ENCODE data around the gene PSD2. TPM values are rescaled to one million over a fixed set of nuclear protein-coding genes. Genes with fewer than 3 reads are reported as not detected.
A peak's percentile ranks its signal among the peaks of the same experiment; 100 is the strongest.

Gene PSD2
- total RNA-seq, 1 experiment from 2014 or later: 0.79 TPM

GRCh38 chr5:139763930-139764791, 31.4 kb upstream of the PSD2 start (continued):
- no peak for TF ChIP-seq CTCF (IDR thresholded peaks at IDR 0.05 in 2 of 3, conservative IDR thresholded peaks at IDR 0.05 in 1 of 3; ENCODE audit: borderline replicate concordance in 1 of 3, insufficient read depth in 1 of 3, low read depth in 2 of 3, low read length in 2 of 3)
- TF ChIP-seq CBX3 (IDR thresholded peaks at IDR 0.05; ENCODE audit: low read depth): no peak
- no peak for TF ChIP-seq TCF7L2 (IDR thresholded peaks at IDR 0.05; ENCODE audit: borderline replicate concordance, extremely low read depth, insufficient read depth, insufficient read length)
- TF ChIP-seq JUND (IDR thresholded peaks at IDR 0.05): no peak
- TF ChIP-seq YY1 (IDR thresholded peaks at IDR 0.05; ENCODE audit: extremely low read depth, insufficient replicate concordance, low read depth, low read length): no peak
- TF ChIP-seq EGR1 (IDR thresholded peaks at IDR 0.05; ENCODE audit: low read depth): no peak
- no peak for TF ChIP-seq SIN3A (IDR thresholded peaks at IDR 0.05; ENCODE audit: low read depth)
- no peak for TF ChIP-seq RAD21 (IDR thresholded peaks at IDR 0.05; ENCODE audit: low read depth)
- TF ChIP-seq POLR2A (IDR thresholded peaks at IDR 0.05; ENCODE audit: borderline replicate concordance, extremely low read depth, insufficient read depth, insufficient read length): no peak
- TF ChIP-seq CEBPB (IDR thresholded peaks at IDR 0.05; ENCODE audit: low read depth): no peak
- TF ChIP-seq EZH2 (IDR thresholded peaks at IDR 0.05): no peak

- Histone ChIP-seq H3K79me2 (ENCODE audit: insufficient read depth, low read length) (no peaks in the 10 kb centered on the region), H3K4me3 (replicated peaks in 1 of 2; ENCODE audit: low read depth in 1 of 2, low read length in 2 of 2) (no peak overlapping the region), H3K27ac (ENCODE audit: low read depth, low read length) (no peak overlapping the region), H3K4me2 (ENCODE audit: low read length) (peak overlapping the region; percentile 80), H3K27me3 (ENCODE audit: insufficient read depth, low read length) (no peaks in the 10 kb centered on the region), H3K36me3 (ENCODE audit: control insufficient read depth in 1 of 2, insufficient read depth in 2 of 2, low read length in 2 of 2) (no peaks in the 10 kb centered on the region), H3K4me1 (ENCODE audit: control insufficient read depth in 1 of 2, insufficient read depth in 2 of 2, low read length in 2 of 2) (peaks cover 15 to 42% of the 10 kb centered on the region in 2 experiments; a peak in 3 of 4 replicates), H2AFZ (ENCODE audit: low read depth, low read length, poor library complexity, severe bottlenecking) (no peak overlapping the region), H3K9me2 (ENCODE audit: insufficient read depth) (no peaks in the 10 kb centered on the region), H4K20me1 (ENCODE audit: insufficient read depth) (no peaks in the 10 kb centered on the region), H3K9me3 (ENCODE audit: control insufficient read depth in 1 of 2, insufficient read depth in 1 of 2, low read depth in 1 of 2, low read length in 2 of 2) (no peaks in the 10 kb centered on the region), H3K9ac (ENCODE audit: low read length) (no peak overlapping the region)
- ChIA-PET POLR2A (no interaction called here), CTCF (interaction anchor here (0.7 to 4.1 kb wide), 22 partner anchors 8 to 594 kb away, joined by 3 to 78 read pairs (median 4); partner anchors contain the start of genes CXXC5 and SPATA24), RAD21 (ENCODE audit: low non-redundant PET in 1 of 2, low total read pairs in 2 of 2, uncharacterized antibody in 2 of 2, unreplicated experiment in 2 of 2) (interaction anchor here (0.6 to 1.8 kb wide), 9 partner anchors 75 to 343 kb away, joined by 3 to 9 read pairs (median 3); partner anchors contain the start of gene CXXC5 (in 1 of the 2))
- ATAC-seq (no peak), DNase-seq (ENCODE audit: low read depth, low spot score) (no peak)
- intact Hi-C loops (cut with micrococcal nuclease): loop anchor here (1.0 to 2.0 kb wide), 2 partner anchors 132 to 342 kb away; no protein-coding TSS in a partner anchor
- BruUV-seq (replicated peaks): no TSS peak
- TF ChIP-seq, protein P1, sequence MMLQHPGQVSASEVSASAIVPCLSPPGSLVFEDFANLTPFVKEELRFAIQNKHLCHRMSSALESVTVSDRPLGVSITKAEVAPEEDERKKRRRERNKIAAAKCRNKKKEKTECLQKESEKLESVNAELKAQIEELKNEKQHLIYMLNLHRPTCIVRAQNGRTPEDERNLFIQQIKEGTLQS (IDR thresholded peaks at IDR 0.05): no peak
- TF ChIP-seq TCF7L2 (IDR thresholded peaks at IDR 0.05; ENCODE audit: borderline replicate concordance, extremely low read depth, insufficient read depth, insufficient read length) (no peak), YY1 (IDR thresholded peaks at IDR 0.05; ENCODE audit: extremely low read depth, insufficient replicate concordance, low read depth, low read length) (no peak), JUND (IDR thresholded peaks at IDR 0.05) (no peak), FOSL1 (IDR thresholded peaks at IDR 0.05; ENCODE audit: low read depth) (no peak), EGR1 (IDR thresholded peaks at IDR 0.05; ENCODE audit: low read depth) (no peak)
Observed at GRCh38 chr5:139764886-139765408, 30.7 kb upstream of the PSD2 start.
